Measurements from ENCODE around the gene LYST.

Gene LYST

GRCh38 chr1:235802573-235803346 lies 63.9 kb downstream of the LYST start:
- no peak overlapping the region for H3K4me2 ChIP-seq (ENCODE audit: low read length)
- no peak overlapping the region for H2AFZ ChIP-seq (ENCODE audit: low read length)
- no peak overlapping the region for H3K27ac ChIP-seq (ENCODE audit: low read depth, low read length, poor library complexity, severe bottlenecking)
- no peak overlapping the region for H3K9ac ChIP-seq (ENCODE audit: low read length)
- H3K9me2 ChIP-seq (ENCODE audit: low read depth, low read length) = no peaks in the 10 kb centered on the region
- H3F3A ChIP-seq (ENCODE audit: insufficient read depth, low read length) = no peaks in the 10 kb centered on the region
- TF ChIP-seq CTCF (IDR thresholded peaks at IDR 0.05; ENCODE audit: low read length) (no peak), EZH2 (IDR thresholded peaks at IDR 0.05; ENCODE audit: borderline replicate concordance, low read length) (no peak)
- no peaks in the 10 kb centered on the region for H3K27me3 ChIP-seq (ENCODE audit: insufficient read depth, low read length)
- H4K20me1 ChIP-seq (ENCODE audit: insufficient read depth, low read length) = no peaks in the 10 kb centered on the region
- H3K79me2 ChIP-seq (ENCODE audit: insufficient read depth, low read length) = no peaks in the 10 kb centered on the region
- no peaks in the 10 kb centered on the region for H3K36me3 ChIP-seq (ENCODE audit: insufficient read depth, low read length)
- no peak overlapping the region for H3K4me3 ChIP-seq (ENCODE audit: low read depth, low read length, poor library complexity, severe bottlenecking)
- H3K9me3 ChIP-seq (ENCODE audit: low read length) = no peaks in the 10 kb centered on the region
- H3K4me1 ChIP-seq (ENCODE audit: insufficient read depth, low read length, severe bottlenecking) = no peaks in the 10 kb centered on the region

GRCh38 chr1:235799264-235799663 lies 67.4 kb downstream of the LYST start:
- Histone ChIP-seq H3K79me2 (ENCODE audit: insufficient read depth, low read length) (no peaks in the 10 kb centered on the region), H3F3A (ENCODE audit: insufficient read depth, low read length) (no peaks in the 10 kb centered on the region), H3K27me3 (ENCODE audit: insufficient read depth, low read length) (no peaks in the 10 kb centered on the region), H3K4me1 (ENCODE audit: insufficient read depth, low read length, severe bottlenecking) (no peaks in the 10 kb centered on the region), H3K9me2 (ENCODE audit: low read depth, low read length) (no peaks in the 10 kb centered on the region), H3K4me2 (ENCODE audit: low read length) (no peak overlapping the region), H3K36me3 (ENCODE audit: insufficient read depth, low read length) (no peaks in the 10 kb centered on the region), H3K9me3 (ENCODE audit: low read length) (no peaks in the 10 kb centered on the region), H3K9ac (ENCODE audit: low read length) (no peak overlapping the region), H3K4me3 (ENCODE audit: low read depth, low read length, poor library complexity, severe bottlenecking) (no peak overlapping the region), H2AFZ (ENCODE audit: low read length) (no peak overlapping the region), H4K20me1 (ENCODE audit: insufficient read depth, low read length) (no peaks in the 10 kb centered on the region), H3K27ac (ENCODE audit: low read depth, low read length, poor library complexity, severe bottlenecking) (no peak overlapping the region)
- TF ChIP-seq CTCF (IDR thresholded peaks at IDR 0.05; ENCODE audit: low read length) = no peak
- TF ChIP-seq EZH2 (IDR thresholded peaks at IDR 0.05; ENCODE audit: borderline replicate concordance, low read length) = no peak

GRCh38 chr1:235791532-235792060 lies 75.1 kb downstream of the LYST start:
- H3K36me3 ChIP-seq (ENCODE audit: insufficient read depth, low read length) = no peaks in the 10 kb centered on the region

More at GRCh38 chr1:235791532-235792060, 75.1 kb downstream of the LYST start:
- no peaks in the 10 kb centered on the region for H3K4me1 ChIP-seq (ENCODE audit: insufficient read depth, low read length, severe bottlenecking)
- no peak overlapping the region for H2AFZ ChIP-seq (ENCODE audit: low read length)
- H3K4me3 ChIP-seq (ENCODE audit: low read depth, low read length, poor library complexity, severe bottlenecking) = no peak overlapping the region
- no peaks in the 10 kb centered on the region for H4K20me1 ChIP-seq (ENCODE audit: insufficient read depth, low read length)
- TF ChIP-seq CTCF (IDR thresholded peaks at IDR 0.05; ENCODE audit: low read length) (no peak), EZH2 (IDR thresholded peaks at IDR 0.05; ENCODE audit: borderline replicate concordance, low read length) (no peak)
- no peaks in the 10 kb centered on the region for H3F3A ChIP-seq (ENCODE audit: insufficient read depth, low read length)
- no peak overlapping the region for H3K27ac ChIP-seq (ENCODE audit: low read depth, low read length, poor library complexity, severe bottlenecking)
- H3K79me2 ChIP-seq (ENCODE audit: insufficient read depth, low read length) = no peaks in the 10 kb centered on the region
- H3K4me2 ChIP-seq (ENCODE audit: low read length) = no peak overlapping the region
- H3K9ac ChIP-seq (ENCODE audit: low read length) = no peak overlapping the region
- no peaks in the 10 kb centered on the region for H3K9me2 ChIP-seq (ENCODE audit: low read depth, low read length)
- no peaks in the 10 kb centered on the region for H3K27me3 ChIP-seq (ENCODE audit: insufficient read depth, low read length)
- H3K9me3 ChIP-seq (ENCODE audit: low read length) = no peaks in the 10 kb centered on the region

Measured in OCI-LY1 (cell line).